Upper lobe of left lung (tissue), 4 donors: Measurements from ENCODE around the gene DCAF8.

Source experiments
- EP300 ChIP-seq, 4 donors: sonication (generic); formaldehyde crosslinking; IDR thresholded peaks; one replicate each; pipeline ENCODE4 v1.5.1; 2017; ENCODE audit warnings: antibody characterized with exemption in 4 of 4, control low read depth in 2 of 4
- POLR2A ChIP-seq, 4 donors: fragments of 450-650 bp; IDR thresholded peaks; one replicate each; pipeline ENCODE4 v1.5.1; 2016 to 2017; ENCODE audit warnings: antibody characterized with exemption in 4 of 4, mild to moderate bottlenecking in 2 of 4
- POLR2AphosphoS5 ChIP-seq, 2 donors: sonication (generic); formaldehyde crosslinking; IDR thresholded peaks; one replicate each; pipeline ENCODE4 v1.5.1; 2017; ENCODE audit warnings: antibody characterized with exemption in 2 of 2
- TF ChIP-seq, protein P1 (sequence below), 6 experiments: fragments of 450-650 bp in 4 of 6; fragments of 200-600 bp in 2 of 6; sonication (generic) in 2 of 6; IDR thresholded peaks; one replicate each; pipeline ENCODE4 v1.5.1; 2016 to 2019; ENCODE audit warnings: antibody characterized with exemption in 6 of 6

- TF ChIP-seq, protein P1, sequence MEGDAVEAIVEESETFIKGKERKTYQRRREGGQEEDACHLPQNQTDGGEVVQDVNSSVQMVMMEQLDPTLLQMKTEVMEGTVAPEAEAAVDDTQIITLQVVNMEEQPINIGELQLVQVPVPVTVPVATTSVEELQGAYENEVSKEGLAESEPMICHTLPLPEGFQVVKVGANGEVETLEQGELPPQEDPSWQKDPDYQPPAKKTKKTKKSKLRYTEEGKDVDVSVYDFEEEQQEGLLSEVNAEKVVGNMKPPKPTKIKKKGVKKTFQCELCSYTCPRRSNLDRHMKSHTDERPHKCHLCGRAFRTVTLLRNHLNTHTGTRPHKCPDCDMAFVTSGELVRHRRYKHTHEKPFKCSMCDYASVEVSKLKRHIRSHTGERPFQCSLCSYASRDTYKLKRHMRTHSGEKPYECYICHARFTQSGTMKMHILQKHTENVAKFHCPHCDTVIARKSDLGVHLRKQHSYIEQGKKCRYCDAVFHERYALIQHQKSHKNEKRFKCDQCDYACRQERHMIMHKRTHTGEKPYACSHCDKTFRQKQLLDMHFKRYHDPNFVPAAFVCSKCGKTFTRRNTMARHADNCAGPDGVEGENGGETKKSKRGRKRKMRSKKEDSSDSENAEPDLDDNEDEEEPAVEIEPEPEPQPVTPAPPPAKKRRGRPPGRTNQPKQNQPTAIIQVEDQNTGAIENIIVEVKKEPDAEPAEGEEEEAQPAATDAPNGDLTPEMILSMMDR (IDR thresholded peaks at IDR 0.05): no peak
- TF ChIP-seq POLR2AphosphoS5 (IDR thresholded peaks at IDR 0.05) (no peak), POLR2A (IDR thresholded peaks at IDR 0.05) (no peak), EP300 (IDR thresholded peaks at IDR 0.05) (no peak)
Measured at GRCh38 chr1:160309571-160309970, 47.2 kb upstream of the DCAF8 start.
